HG03039 (cell line): ENCODE results near the gene NMT1.

ENCODE experiments used
- ATAC-seq: cut with Tn5 transposase; IDR thresholded peaks from one replicate; pipeline ENCODE4 v1.9.1; 2021; ENCODE audit warnings: mild to moderate bottlenecking, moderate library complexity; ENCODE audit not compliant: unreplicated experiment

Gene NMT1

GRCh38 chr17:45104029-45104428, 42.9 kb downstream of the NMT1 start:
- no peak for ATAC-seq

GRCh38 chr17:45104497-45104896, 43.4 kb downstream of the NMT1 start:
- no peak for ATAC-seq

DNA sequence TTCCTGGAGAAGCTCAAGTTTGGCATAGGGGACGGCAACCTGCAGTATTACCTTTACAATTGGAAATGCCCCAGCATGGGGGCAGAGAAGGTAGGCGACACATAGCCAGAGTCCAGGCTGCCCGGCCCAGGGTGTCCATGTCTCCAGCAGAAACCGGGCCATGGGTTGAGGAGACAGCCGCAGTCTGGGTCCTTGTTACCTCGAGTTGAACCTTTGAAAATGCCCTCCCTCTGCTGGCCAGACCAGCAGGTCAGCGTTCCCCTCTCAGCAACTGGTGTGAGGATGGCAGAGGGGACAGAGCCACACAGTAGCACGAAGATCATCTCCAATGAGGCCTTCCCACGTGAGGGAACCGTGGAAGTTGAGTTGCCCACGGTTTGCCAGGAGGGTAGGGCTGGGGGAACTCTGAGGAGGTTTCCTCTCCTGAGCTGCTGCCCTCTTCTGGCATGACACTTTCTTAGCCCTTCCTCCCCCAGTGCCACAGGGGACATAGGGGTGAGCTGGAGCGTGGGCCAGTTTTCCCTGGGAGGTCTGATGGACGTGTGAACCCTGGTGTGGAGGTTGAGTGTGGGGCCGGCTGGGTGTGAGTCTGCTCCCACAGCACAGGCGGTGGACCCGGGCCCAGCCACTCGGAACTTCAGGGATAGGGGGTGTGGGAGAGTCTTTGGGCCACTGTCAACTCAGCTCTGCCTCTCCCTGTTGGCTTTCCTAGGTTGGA, 43.9 kb downstream of the NMT1 start:
- no peak for ATAC-seq

DNA sequence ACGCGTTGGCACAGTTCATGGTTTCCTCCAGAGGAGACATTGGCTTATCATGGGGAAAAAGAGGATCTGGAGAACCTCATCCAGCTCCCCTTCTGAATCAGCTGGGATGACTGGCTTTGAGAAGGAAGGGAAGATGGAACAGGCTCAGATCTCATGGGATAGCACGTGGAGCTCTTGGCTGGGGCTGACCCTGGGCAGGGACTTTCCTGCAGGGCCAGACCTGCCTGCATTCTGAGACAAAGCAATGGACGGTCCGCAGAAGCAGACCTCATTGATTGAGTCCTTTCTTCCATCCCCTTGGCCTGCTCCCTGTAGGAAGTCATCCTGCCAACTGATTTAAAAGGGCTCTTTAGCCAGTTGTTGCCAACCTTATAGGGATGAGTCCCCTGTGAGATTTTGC, 45.0 kb downstream of the NMT1 start:
- no peak for ATAC-seq

DNA sequence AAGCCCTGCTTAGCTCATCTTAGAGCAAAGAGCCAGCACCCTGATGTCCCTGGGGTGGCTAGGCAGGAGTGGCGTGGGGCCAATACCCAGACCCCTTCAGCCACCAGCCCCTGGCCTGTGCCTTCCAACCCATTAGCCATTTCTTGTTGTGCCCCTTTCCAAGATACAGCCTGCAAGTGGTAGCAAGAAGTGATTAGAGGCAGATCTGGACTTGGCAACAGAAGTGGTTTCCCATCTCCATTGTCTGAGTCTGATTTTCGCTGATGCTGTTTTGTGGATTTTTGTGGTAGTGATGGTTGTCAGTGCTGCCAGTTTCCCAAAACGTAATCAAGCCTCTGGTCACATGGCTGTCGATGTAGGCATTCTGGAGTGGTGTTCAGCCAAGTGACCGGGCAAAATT, 45.5 kb downstream of the NMT1 start:
- ATAC-seq = no peak

- no peak for ATAC-seq
Measured at GRCh38 chr17:45107293-45108010, 46.3 kb downstream of the NMT1 start.

DNA sequence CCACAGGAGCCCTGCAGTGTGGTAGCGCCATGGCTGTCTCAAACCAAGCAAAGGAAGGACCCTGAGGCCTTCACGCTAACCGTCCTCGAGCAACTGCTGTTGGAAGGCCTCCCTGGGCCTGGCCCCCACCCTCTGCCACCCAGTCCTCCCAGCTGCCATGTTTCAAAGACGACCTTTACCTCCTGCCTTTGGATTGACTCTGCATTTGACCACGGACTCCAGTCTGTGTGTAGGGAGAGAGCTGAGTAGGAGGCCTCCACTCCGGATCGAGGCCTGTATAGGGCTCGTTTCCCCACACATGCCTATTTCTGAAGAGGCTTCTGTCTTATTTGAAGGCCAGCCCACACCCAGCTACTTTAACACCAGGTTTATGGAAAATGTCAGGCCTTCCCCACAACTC, 46.9 kb downstream of the NMT1 start:
- ATAC-seq = no peak

GRCh38 chr17:45108595-45109521, 47.7 kb downstream of the NMT1 start:
- ATAC-seq = no peak

DNA sequence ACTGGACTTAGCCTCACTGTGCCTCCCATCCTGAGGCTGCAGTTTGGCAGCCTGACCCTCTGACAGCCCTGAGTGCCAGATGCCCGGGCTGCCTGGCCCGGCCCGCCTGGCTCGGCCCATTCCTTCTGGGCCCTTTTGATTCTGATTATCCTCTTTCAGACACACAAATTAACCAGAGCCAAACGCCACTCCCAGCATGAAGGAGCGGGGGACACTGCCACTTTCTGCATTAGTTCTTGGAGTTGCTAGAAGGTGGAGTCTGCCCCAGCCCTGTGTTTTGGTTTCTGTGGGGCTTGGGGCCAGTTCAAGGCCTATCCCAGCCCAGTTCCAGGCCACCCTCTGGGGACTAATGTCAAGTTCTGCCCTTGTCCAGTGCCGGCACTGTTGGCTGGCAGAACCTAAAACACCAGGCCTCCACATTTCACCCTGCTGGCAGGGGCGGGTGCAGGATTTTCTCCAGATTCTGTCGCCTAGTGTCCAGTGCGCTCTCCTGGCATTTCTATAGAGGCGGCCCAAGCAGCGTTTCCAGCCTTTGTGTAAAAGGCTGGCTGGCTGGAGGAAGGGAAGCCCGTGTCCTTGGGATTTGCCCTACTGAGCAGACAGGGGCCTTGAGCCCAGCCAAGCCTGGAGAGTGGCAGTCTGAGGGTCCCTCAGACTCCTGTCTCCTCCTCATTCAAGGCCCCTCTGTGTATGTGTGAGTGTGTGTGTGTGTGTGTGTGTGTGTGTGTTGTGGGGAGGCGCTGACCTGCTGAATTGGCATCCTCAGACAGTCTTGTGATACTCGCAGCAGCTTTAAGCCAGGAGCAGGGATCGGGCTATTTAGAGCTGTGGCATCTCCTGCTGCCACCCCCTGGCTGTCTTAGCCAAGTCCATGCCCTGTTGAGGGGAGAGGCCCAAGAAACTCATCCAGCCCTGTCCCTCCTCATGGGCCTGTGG, 49.8 kb downstream of the NMT1 start:
- ATAC-seq = no peak

GRCh38 chr17:45111850-45112249, 50.7 kb downstream of the NMT1 start:
- ATAC-seq = no peak

DNA sequence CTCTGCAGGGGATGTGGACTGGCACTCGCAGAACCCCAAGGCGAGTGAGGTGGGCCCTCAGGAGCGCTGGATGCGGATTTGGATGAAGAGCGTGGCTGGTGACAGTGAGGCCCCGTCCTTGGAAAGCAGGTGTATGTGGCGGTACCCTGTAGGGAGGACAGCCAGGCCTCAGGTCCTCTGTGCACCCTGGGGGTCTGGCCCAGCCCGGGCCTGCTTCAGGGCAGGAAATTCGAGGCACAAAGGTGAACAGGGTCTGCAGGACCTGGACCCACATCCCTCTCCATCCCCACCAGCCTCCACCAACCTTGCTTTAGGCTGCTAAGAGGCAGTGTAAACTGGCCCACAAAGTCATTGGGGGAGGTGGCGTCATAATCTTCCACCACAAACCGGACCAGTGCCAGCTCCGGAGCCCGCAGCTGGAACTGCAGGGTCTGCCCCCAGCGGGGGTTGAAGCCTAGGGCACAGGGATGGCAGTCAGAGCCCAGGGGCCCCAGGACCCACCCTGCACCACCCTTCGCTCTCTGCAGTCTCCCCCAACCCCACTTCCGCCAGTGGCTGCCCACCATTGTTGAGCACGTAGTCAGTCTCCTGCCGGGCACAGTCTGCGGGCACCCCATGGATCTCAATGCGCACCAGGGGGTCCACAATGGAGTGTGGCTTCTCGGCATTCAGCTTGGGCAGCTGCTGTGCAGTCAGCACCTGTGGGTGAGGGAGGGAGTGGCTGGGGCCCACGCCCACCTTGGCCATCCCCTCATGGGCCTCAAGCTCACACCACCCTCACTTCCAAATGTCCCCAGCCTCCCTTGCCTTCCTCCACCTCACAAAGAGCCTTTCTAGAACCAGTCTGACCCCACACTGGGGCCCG, 51.7 kb downstream of the NMT1 start:
- no peak for ATAC-seq

DNA sequence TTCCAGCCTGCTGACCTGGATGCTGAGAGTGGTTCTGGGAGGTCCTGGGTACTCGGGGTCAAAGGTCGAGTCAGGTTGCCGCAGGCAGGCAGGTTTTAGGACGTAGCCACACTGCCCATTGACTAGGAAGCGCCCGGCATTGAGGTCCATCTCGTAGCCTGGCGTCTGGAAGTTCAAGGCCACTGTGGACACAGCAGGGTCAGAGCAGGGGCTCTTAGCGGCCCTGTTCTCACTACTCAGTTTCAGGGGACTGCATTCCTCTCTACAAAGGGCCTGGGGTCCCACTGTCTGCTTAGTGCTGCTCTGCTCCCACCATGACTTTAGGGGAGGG, 52.3 kb downstream of the NMT1 start:
- no peak for ATAC-seq

DNA sequence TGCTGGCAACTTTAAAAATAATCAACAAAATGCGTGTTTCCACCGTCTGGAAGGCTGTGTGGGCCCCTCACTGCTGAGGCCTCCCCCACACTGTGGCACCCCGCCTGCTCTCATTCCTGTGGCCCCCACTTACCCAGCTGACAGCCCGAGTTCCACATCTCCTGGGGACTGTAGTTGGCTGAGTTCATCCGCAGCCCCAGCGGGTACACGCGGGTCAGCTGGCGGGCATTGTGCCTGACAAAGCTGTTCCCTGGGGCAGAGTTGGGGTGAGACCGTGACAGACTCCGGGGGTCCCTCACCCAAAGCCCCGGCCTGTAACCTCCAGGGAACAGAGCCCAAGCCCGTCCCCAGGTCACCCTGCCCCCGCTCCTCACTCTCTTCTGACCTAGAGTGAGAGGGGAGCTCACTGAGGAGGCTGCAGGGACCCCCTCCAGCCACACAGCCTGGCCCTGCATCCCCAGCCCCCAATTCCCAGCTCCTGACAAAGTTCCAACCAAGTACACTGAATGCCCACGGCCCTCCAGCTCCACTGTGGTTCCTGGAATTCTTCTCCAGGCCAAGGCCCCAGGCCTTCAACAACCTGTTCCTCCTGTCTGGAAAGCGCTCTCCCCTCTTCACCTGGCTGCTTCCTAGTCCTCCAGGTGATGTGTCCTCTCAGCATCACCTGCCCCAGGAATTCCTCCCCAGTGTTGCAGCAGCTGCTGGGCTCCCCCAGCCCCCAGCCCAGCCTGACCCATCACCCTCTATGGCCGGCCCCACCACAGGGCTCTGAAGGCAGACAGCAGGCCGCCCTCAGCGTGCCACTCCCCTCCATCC, 53.2 kb downstream of the NMT1 start:
- no peak for ATAC-seq

DNA sequence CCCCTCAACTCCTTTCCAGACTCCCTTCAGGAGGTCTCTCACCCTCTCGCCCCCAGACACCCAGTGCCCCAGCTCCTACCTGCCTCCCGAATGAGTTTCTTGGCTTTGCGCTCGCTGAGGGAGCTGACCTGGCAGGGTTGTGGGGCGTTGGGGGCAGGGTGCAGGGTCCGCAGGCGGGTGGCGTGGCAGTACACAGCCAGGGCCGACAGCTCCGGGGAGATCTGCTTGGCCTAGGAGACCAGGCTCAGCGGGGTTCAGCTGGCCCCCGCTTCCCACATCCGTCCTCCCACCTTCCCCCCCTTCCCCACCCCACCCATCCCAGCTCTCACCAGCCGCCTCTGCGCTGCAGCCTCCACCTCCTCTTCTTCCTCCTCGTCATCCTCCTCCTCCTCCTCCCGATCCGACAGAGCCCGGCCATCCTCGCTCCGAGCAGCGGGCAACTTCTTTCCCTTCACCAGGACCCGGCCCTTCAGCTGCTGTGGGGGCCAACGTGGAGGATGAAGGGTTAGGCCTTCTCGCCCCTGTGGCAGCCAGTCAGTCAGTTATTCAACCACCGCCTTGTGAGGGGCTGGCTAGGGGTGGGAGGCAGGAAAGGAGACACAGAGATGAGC, 54.0 kb downstream of the NMT1 start:
- ATAC-seq = no peak

DNA sequence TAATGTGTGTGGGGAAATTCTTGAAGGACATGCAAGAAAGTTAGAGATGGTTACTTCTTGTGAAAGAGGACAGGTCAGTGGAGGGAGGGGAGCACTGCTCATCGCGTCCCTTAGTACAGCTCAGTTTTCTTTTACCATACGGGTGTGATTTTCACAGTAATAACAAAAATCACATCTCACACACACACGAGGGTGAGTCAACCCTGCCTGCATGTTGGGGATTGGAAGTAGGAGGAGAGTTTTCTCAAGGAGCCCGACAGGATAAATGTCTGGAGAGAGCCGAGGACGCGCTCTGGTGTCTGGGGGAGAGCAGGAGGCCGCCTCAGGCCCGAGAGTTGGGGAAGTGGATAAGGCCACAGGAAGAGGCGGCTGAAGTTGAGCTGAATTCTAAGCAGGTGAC, 54.8 kb downstream of the NMT1 start:
- ATAC-seq = no peak

- ATAC-seq = no peak
Measured at GRCh38 chr17:45116434-45117016, 55.4 kb downstream of the NMT1 start.

DNA sequence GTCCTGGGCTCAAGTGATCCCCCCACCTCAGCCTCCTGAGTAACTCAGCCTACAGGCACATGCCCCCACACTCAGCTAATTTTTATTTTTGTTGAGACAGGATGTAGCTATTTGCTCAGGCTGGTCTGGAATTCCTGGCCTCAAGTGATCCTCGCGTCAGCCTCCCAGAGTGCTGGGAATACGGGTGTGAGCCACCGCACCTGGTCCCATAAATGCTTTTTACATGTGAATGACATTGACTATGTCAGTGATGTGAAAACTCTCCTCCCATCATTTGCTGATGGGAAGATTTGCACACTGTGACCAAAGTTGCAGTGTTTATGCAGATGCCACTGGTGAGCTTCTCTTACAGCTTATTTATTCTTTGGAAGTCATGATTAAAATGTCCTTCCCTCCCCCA, 56.2 kb downstream of the NMT1 start:
- no peak for ATAC-seq
